ENCODE measurements around the gene MKKS.
"Not testable (repeated sequence)": the region's sequence is repeated elsewhere in the genome, so short reads cannot be mapped to it uniquely, and the experiment has no call there.

Gene MKKS

GRCh38 chr20:10411673-10412072 is 22.3 kb downstream of the MKKS start:
- DNase-seq = no peak

GRCh38 chr20:10408108-10408813 is 25.8 kb downstream of the MKKS start:
- no peak for DNase-seq

- DNase-seq = no peak
Observed at GRCh38 chr20:10404959-10405530, 29.0 kb downstream of the MKKS start.

GRCh38 chr20:10404023-10404628 is 29.9 kb downstream of the MKKS start:
- DNase-seq = no peak

- no peak for DNase-seq
Observed at GRCh38 chr20:10402938-10403608, 30.9 kb downstream of the MKKS start.

- no peak for DNase-seq
Observed at GRCh38 chr20:10398834-10399369, 35.1 kb downstream of the MKKS start.

GRCh38 chr20:10394752-10395151 is 39.3 kb downstream of the MKKS start:
- not testable (repeated sequence) for DNase-seq

GRCh38 chr20:10390709-10391108 is 43.3 kb downstream of the MKKS start:
- DNase-seq = no peak

- no peak for DNase-seq
Observed at GRCh38 chr20:10388597-10388996, 45.4 kb downstream of the MKKS start.

GRCh38 chr20:10387686-10388085 is 46.3 kb downstream of the MKKS start:
- DNase-seq = no peak

DNA sequence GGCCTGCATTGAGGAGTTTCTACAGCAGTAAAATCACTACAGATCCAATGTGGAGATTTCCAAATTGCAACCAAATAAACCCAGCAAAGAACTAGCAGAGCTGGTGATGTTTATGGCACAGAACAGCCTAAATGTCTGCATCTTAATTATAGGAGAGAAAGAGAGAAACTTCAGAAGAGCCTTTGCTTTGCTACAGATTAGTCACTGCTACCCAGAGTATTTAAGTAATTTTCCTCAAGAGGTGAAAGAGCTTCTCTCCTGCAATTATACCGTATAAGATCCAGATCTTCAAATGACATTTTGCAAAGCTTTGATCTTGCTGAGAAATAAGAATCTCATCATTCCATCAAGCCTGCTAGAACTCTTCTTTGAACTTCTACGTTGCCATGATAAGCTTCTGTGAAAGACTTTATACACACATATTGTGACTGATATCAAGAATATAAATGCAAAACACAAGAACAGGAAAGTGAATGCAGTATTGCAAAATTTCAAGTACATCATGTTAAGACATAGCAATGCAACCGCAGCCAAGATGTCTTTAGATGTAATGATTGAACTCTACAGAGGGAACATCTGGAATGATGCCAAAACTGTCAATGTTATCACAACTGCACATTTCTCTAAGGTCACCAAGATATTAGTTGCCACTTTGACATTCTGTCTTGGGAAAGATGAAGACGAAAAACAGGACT is 48.0 kb downstream of the MKKS start:
- DNase-seq = no peak

GRCh38 chr20:10381477-10381876 is 52.5 kb downstream of the MKKS start:
- DNase-seq = no peak

- DNase-seq = no peak
Observed at GRCh38 chr20:10379761-10380160, 54.3 kb downstream of the MKKS start.

DNA sequence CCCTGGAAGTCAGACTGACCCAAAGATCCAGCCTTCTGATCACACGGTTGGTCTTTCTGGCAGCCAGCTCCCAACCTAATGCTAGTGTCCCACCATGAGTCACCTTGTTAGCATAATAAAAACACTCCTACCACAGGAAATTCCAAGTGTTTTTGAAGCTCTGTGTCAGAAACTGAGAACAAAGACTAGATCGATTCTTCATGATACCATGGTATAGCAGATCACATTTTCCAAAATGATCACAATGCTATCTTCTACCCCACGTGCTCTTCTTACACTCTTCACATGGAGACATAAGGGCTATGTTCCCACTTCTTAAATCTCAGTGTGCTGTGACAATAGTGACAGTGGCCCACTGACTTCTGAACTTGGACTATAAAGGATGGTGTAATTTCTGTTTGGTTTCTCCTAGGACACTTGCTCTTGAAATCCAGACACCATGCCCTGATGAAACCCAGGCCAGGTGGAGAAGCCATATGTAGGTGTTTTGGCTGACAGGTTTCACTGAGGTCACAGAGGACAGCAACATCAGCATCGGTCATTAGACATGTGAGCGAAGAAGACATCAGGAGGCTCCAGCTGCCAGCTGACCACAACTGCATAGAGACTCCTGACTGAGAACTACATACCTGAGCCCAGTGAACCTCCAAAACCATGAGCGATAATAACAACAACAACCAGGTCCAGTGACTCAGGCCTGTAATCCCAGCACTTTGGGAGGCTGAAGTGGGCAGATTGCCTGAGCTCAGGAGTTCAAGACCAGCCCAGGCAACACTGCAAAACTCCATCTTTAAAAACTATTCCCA is 57.5 kb downstream of the MKKS start:
- DNase-seq = no peak

DNA sequence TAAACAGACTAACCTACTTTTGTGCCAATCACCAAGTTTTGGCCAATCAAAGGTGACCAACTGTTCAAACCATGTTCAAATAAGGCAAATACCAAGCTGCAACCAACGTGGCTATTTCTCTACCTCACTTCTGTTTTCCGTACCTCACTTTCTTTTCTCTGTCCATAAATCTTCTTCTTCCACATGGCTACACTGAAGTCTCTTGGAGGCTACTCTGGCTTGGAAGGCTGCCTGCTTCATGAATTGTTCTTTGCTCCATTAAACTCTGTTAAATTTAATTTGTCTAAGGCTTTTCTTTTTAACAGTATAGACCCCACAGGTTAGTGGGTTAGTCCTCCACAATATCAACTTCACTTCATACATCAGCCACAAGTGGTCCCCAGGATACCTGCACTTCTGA is 58.8 kb downstream of the MKKS start:
- DNase-seq = no peak

GRCh38 chr20:10374036-10374435 is 60.0 kb downstream of the MKKS start:
- no peak for DNase-seq

DNA sequence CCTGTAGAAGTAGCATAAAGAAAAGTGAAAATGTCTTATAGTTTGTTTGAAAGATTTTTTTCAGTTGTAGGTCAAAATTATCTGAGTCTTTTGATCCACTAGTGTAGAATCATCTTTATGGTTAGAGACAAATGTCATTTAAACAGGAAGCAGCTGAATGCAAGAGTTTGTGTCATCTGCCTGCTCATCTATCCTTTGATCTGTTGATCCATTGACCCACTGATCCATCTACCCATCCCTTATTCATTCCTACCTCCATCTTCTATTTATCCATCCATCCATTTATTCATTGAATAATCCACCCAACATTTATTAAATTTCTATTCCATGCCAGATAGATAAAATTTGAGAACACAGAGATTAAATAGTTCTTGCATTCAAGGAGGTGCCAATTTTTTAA is 62.6 kb downstream of the MKKS start:
- DNase-seq = no peak

DNA sequence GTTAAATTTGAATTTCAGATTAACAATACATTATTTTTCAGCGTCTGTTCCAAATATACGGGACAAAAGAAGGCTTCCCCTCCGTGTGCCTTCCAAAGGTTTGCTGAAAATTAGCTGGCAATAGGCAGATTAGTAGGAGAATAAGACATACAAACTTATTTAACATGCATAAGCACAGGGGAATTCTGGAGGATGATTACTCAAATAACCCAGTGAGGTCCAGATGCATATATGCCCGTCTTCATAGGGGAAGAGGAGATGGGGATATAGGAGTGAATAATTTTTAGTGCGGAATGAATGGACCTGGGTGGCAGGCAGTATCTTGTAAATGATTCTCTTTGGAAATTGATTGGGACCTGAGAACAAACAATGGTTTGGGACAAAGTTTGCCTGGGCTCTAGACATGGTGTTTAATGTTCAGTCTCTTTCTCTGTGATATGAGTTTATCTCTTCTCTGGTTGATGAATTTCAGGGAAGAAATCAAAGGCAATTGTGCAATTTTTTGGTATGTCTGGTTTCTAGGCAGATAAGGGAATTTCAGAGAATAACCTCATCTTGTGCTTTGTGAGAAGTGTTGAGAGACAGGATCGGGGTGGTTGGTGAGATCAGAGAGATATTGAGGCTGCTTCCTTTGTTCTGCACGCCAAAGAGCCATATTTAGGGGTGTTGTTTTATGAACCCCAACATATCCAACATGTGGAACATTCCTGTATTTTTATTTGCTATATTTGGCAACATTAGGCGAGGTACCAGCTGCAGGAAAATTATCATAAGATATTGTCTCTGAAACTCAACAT is 63.7 kb downstream of the MKKS start:
- no peak for DNase-seq

DNA sequence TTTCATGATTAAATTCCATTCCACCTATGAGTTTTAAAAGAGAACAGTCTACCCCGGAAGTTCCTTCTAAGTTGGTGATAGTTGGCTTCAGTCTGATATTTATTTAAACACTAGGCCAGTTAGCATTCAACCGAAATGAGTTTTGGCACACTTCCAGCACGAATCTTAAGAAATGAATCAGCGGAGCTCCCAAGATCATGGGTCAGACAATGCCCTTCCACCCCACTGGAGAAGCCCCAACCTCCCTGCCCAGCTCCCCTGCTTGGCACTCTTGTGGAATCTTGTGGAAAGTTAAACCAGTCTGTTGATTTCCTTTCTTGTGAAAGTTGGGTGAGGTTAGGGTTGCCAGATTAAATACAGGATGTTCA is 64.3 kb downstream of the MKKS start:
- DNase-seq = no peak

- DNase-seq = no peak
Observed at GRCh38 chr20:10368702-10369041, 65.3 kb downstream of the MKKS start.

GRCh38 chr20:10367943-10368701 is 65.9 kb downstream of the MKKS start:
- no peak for DNase-seq
